22Rv1 (cell line): ENCODE measurements around the gene NELFE.
"Not testable (repeated sequence)": the region's sequence is repeated elsewhere in the genome, so short reads cannot be mapped to it uniquely, and the experiment has no call there.

Experiments
- CTCF ChIP-seq: fragments of 450-650 bp; IDR thresholded peaks from 2 replicates; pipeline ENCODE4 v1.5.1; 2017; ENCODE audit warnings: mild to moderate bottlenecking
- ZFX ChIP-seq: fragments of 450-650 bp; IDR thresholded peaks from 2 replicates; pipeline ENCODE4 v1.6.1; 2017; ENCODE audit warnings: antibody characterized with exemption, borderline replicate concordance

- TF ChIP-seq CTCF, ZFX: not testable (repeated sequence)
Observed at GRCh38 chr6:32004864-32005537, 46.2 kb upstream of the NELFE start.
